NCI-H2227 treated with DMSO at 0.1 percent for 48 hours (cell line): Measurements from ENCODE around the gene IL12RB1.
"Not testable (repeated sequence)": the region's sequence is repeated elsewhere in the genome, so short reads cannot be mapped to it uniquely, and the experiment has no call there.

Experiments used
- DNase-seq: peaks from one replicate; lab custom pipeline; 2025; lab: John Stamatoyannopoulos, UW

The IL12RB1 gene

GRCh38 chr19:18046059-18046718 is 40.5 kb downstream of the IL12RB1 start:
- DNase-seq = no peak

- no peak for DNase-seq
These were observed 41.3 kb downstream of the IL12RB1 start for GRCh38 chr19:18045307-18046050.

GRCh38 chr19:18044825-18045304 is 41.9 kb downstream of the IL12RB1 start:
- DNase-seq = no peak

DNA sequence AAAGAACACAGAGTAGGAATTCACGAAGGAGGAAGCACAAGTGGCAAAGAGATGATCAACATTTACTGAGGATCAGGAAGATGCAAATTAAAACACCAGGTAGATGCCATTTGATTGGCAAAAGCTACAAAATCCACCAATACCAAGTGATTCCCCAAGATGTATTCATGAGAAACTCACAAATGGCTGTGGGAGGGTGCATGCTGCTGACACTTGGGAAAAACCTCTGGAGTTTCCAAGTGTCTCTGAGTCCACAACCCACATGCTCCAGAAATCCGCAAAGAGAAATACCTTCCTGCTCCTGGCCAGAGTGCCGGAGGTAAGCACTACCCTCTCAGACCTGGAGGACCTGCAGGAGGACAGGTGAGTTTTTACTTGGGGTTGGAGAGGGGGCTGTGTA is 43.1 kb downstream of the IL12RB1 start:
- no peak for DNase-seq

DNA sequence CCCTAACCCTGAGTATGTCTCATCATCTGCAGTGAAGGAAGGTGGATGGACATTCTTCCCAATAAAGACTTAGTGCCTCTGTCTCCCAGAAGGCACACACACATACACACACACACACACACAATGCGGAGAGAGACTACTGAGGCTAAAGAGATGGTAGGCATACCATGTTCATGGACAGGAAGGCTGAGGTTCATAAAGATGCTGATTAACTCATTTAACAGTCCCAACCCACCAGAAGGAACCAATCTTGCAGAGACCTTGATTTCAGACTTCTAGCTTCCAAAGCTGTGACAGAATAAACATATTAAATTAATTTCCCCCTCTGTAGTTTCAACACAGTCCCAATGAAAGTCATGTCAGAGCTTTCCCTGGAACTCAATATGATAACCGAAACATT is 45.7 kb downstream of the IL12RB1 start:
- no peak for DNase-seq

DNA sequence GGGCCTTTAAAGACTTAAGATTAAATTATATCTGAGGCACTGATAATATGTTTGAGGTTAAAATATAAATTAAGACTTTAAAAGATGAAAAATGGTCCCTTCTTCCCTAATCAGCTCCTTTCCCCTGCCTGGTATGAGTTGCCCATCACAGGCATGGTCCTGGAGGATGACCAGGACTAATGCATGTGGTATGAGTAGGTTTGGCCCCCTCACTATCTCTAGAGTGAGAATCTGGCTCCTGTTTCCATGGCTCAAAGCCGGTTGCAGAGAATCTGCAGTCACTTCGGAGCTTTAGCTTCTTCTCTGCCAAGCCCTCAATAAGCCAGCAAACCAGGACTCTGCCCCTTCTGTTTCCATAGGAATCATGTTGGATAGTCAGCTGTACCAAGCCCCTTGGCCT is 54.6 kb downstream of the IL12RB1 start:
- DNase-seq = not testable (repeated sequence)

GRCh38 chr19:18031401-18031800 is 55.3 kb downstream of the IL12RB1 start:
- not testable (repeated sequence) for DNase-seq

DNA sequence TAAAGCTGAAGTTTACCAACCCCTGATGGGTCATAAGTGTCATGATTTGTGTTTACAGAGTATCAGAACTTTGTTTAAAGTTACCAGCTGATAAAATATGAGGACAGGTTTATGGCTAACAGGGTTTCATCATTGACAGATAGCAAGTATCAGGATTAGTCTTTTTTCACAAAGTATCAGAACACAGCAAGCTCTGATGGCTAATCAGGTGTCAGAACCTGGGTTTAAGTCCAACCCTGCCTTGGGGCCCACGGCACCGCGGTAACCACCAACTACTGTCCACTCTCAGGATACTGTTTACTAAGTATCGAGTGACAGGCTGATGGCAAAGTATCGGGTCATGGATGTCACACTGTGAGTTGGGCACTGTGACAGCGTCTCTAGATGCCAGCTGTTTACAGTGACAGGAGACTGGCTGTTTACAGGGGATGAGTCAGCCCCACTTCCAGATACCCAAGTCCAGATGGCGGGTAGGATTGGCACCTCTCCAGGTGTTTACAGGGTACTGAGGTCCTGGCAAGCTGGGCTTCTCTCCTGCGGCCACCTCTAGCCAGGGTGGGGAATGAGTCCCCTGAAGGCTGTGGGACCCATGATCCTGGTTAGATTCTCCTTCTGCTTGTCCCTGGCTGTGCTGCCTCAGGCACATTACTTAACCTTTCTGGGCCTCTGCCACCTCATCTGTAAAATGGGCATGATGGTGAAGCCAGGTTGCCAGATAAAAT is 57.0 kb downstream of the IL12RB1 start:
- DNase-seq = no peak

GRCh38 chr19:18027151-18027550 is 59.6 kb downstream of the IL12RB1 start:
- DNase-seq = no peak

GRCh38 chr19:18023622-18024251 is 63.0 kb downstream of the IL12RB1 start:
- no peak for DNase-seq

GRCh38 chr19:18021121-18021755 is 65.5 kb downstream of the IL12RB1 start:
- no peak for DNase-seq

GRCh38 chr19:18020212-18021085 is 66.3 kb downstream of the IL12RB1 start:
- no peak for DNase-seq

DNA sequence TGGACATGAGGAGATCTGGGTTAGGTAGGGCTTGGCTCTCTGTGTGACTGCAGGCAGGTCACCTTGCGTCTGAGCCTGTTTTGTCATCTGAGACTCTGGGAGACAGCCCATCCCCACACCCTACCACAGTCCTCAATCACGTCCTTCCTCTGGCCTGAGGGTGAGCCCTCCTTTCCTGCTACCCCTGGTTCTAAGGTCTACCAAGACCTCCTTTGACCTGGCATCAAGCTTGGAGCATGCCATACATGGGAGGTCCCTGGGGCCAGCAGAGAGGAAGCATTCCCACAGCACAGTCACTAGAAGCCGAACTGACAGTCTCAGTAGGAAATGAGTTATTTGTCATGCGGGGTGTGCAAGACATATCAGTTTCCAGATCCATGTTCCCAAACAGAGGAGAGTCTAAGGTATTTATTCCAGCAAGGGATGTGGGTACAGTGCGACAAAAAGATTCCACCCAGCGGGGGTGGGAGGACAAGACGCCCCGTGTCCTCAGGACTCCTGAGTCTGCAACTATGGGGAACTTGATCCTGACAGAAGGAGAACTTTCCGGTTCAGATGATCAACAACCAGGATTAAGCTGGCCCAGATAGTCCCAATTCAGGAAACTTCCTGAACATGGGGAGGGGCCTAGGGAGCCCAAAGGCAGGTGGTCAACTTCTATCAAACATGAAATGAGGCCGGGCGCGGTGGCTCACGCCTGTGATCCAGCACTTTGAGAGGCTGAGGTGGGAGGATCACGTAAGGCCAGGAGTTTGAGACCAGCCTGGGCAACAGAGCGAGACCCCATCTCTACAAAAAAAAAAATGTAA is 69.3 kb downstream of the IL12RB1 start:
- DNase-seq = no peak

GRCh38 chr19:18016209-18016910 is 70.4 kb downstream of the IL12RB1 start:
- no peak for DNase-seq

DNA sequence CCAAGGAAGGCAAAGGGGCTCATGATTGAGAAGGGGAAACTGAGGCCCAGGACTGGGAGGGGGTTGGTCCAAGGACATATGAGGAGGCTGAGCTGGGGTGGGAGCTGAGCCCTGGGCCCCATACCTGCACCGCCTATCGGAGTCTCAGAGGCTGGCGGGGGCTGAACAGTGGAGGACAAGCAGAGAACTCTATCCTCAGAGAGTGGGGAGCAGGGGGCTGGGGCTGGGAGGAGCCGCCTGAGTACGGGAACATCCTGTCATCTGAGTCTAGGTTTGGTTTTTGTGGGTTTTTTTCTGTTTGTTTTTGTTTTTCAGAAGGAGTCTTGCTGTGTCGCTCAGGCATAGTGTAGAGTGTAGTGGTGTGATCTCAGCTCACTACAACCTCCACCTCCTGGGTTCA is 72.5 kb downstream of the IL12RB1 start:
- no peak for DNase-seq

- DNase-seq = no peak
These were observed 73.3 kb downstream of the IL12RB1 start for GRCh38 chr19:18013210-18014111.

GRCh38 chr19:18010149-18010548 is 76.6 kb downstream of the IL12RB1 start:
- no peak for DNase-seq

GRCh38 chr19:18009412-18010066 is 77.2 kb downstream of the IL12RB1 start:
- no peak for DNase-seq
